Peyer's patch (tissue), 4 donors: ENCODE measurements around the gene TUBD1. TPM values are rescaled to one million over a fixed set of nuclear protein-coding genes. Genes with fewer than 3 reads are reported as not detected.
"Not testable (repeated sequence)": the region's sequence is repeated elsewhere in the genome, so short reads cannot be mapped to it uniquely, and the experiment has no call there.

Source experiments
- DNase-seq, 3 donors: peaks; one replicate each; pipeline ENCODE4 v3.0.0-alpha.2; 2017 to 2019
- H3K27ac ChIP-seq, 4 donors: fragments of 200-600 bp; sonication (generic); one replicate each; pipeline ENCODE4 v1.5.1; 2016 to 2019
- H3K27me3 ChIP-seq, 2 donors: fragments of 200-600 bp; sonication (generic); one replicate each; pipeline ENCODE4 v1.5.1; 2019
- H3K36me3 ChIP-seq, 3 donors: fragments of 200-600 bp; sonication (generic); one replicate each; pipeline ENCODE4 v1.5.1; 2016 to 2019
- H3K4me1 ChIP-seq, 4 donors: fragments of 200-600 bp; sonication (generic); one replicate each; pipeline ENCODE4 v1.5.1; 2016 to 2019
- H3K4me3 ChIP-seq, 4 donors: fragments of 200-600 bp; sonication (generic); 1 replicate in 3 of 4; 2 replicates in 1 of 4; pipeline ENCODE4 v1.5.1; 2016 to 2019; ENCODE audit warnings: mild to moderate bottlenecking in 1 of 4
- H3K9me3 ChIP-seq, 4 donors: fragments of 200-600 bp; sonication (generic); one replicate each; pipeline ENCODE4 v1.5.1; 2016 to 2019; ENCODE audit warnings: mild to moderate bottlenecking in 1 of 4
- POLR2A ChIP-seq, 2 donors: fragments of 450-650 bp; IDR thresholded peaks; one replicate each; pipeline ENCODE4 v1.5.1; 2017; ENCODE audit warnings: antibody characterized with exemption in 2 of 2, mild to moderate bottlenecking in 2 of 2, moderate library complexity in 2 of 2
- total RNA-seq, 4 donors: library from RNA; depleted of rRNA; stranded (reverse); fragments of >200 nt; gene quantifications; one replicate each; pipeline ENCODE4 v1.1.0, GENCODE V29; 2016
- TF ChIP-seq, protein P1 (sequence below), 6 experiments: fragments of 450-650 bp in 4 of 6; fragments of 200-600 bp in 2 of 6; sonication (generic) in 1 of 6; IDR thresholded peaks; one replicate each; pipeline ENCODE4 v1.5.1; 2017 to 2019; ENCODE audit warnings: antibody characterized with exemption in 6 of 6, mild to moderate bottlenecking in 3 of 6, moderate library complexity in 1 of 6

Gene TUBD1
- total RNA-seq, 4 donors from 2014 or later = 8.4 to 12.2 (median 9.5) TPM

DNA sequence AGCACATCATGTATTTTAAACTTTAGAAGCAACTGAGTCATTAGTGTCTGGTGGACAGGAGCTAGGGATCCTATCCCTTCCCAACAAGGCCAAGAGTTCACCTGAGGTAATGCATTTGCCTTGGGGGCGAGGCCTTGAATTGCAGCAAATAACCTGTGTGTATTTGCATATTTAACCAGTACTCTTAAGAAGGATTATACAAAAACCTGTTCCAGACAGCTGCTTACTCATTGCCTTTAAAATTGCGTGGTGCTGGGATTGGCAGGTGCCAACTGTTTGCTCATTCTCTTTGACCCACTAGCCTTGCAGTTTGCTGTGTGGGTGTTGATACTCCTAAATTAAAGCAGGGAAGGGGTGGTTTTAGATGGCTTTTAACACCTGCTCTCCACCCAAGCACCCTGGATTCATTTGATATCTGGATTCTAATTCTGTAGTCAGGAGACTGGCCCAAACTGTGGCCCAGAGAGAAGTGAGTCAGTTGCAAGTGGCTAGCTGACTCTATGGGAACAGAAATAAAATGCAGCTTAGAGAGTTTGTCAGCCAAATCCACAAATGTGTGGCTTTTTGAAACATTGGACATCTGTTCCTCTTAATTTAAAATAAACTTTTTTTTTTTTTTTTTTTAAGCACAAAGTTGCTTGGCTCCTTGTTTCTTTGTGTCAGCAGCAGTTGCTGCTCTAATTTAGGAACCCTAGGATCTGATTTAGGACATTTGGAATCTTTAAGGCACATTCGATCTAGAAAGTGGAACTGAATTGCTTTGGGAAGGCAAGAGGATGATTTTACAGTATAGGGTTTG lies 46.9 kb downstream of the TUBD1 start:
- Histone ChIP-seq H3K4me3 (no peak overlapping the region), H3K36me3 (peaks cover 0 to 3% (median 0%) of the 10 kb centered on the region in 3 donors), H3K27ac (peak overlapping the region; percentile 77 to 94 (median 86)), H3K27me3 (no peaks in the 10 kb centered on the region), H3K4me1 (peaks cover 17 to 69% (median 36%) of the 10 kb centered on the region in 4 donors), H3K9me3 (no peaks in the 10 kb centered on the region)
- TF ChIP-seq POLR2A (IDR thresholded peaks at IDR 0.05) = peak; percentile 25 to 32
- TF ChIP-seq, protein P1, sequence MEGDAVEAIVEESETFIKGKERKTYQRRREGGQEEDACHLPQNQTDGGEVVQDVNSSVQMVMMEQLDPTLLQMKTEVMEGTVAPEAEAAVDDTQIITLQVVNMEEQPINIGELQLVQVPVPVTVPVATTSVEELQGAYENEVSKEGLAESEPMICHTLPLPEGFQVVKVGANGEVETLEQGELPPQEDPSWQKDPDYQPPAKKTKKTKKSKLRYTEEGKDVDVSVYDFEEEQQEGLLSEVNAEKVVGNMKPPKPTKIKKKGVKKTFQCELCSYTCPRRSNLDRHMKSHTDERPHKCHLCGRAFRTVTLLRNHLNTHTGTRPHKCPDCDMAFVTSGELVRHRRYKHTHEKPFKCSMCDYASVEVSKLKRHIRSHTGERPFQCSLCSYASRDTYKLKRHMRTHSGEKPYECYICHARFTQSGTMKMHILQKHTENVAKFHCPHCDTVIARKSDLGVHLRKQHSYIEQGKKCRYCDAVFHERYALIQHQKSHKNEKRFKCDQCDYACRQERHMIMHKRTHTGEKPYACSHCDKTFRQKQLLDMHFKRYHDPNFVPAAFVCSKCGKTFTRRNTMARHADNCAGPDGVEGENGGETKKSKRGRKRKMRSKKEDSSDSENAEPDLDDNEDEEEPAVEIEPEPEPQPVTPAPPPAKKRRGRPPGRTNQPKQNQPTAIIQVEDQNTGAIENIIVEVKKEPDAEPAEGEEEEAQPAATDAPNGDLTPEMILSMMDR (IDR thresholded peaks at IDR 0.05) = peak in 3 of 6 experiments; percentile 20 to 26 (median 22)
- DNase-seq = peak in 1 of 3 donors; percentile 81

DNA sequence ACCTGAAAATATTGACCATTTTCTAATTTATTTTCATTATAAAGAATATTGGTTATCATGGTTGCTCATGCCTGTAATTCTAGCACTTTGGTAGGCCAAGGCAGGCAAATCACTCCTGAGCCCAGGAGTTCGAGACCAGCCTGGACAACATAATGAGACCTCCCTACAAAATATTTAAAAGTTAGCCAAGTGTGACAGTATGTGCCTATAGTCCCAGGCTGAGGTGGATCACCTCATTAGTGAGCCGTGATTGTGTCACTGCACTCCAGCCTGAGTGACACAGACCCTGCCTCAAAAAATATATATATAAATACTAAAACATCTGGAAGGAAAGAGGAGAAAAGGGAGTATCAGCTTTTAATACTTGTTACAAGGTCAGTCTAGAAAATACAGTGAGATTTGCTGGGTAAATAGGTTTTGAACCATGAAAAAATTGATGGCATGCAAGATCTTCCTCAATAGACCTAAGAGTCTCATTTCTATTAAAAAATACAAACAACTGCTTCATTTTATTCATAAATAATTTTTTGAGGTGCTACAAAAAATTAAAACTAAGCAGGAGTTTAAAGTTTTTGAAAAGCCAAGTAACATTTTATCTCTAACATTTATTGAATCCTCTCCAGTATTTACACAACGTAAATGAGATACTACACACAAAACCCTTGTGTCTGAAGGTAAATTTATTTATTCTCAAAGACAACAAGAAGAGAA lies 47.7 kb downstream of the TUBD1 start:
- H3K4me3 ChIP-seq = no peak overlapping the region
- peak in 1 of 3 donors; percentile 42 for DNase-seq
- TF ChIP-seq, protein P1 (IDR thresholded peaks at IDR 0.05) = no peak
- peak; percentile 12 to 13 for TF ChIP-seq POLR2A (IDR thresholded peaks at IDR 0.05)
- H3K4me1 ChIP-seq = peaks cover 17 to 69% (median 39%) of the 10 kb centered on the region in 4 donors
- peaks cover 0 to 11% (median 0%) of the 10 kb centered on the region in 3 donors for H3K36me3 ChIP-seq
- H3K27me3 ChIP-seq = no peaks in the 10 kb centered on the region
- H3K27ac ChIP-seq = peak overlapping the region; percentile 77 to 94 (median 86)
- H3K9me3 ChIP-seq = no peaks in the 10 kb centered on the region

DNA sequence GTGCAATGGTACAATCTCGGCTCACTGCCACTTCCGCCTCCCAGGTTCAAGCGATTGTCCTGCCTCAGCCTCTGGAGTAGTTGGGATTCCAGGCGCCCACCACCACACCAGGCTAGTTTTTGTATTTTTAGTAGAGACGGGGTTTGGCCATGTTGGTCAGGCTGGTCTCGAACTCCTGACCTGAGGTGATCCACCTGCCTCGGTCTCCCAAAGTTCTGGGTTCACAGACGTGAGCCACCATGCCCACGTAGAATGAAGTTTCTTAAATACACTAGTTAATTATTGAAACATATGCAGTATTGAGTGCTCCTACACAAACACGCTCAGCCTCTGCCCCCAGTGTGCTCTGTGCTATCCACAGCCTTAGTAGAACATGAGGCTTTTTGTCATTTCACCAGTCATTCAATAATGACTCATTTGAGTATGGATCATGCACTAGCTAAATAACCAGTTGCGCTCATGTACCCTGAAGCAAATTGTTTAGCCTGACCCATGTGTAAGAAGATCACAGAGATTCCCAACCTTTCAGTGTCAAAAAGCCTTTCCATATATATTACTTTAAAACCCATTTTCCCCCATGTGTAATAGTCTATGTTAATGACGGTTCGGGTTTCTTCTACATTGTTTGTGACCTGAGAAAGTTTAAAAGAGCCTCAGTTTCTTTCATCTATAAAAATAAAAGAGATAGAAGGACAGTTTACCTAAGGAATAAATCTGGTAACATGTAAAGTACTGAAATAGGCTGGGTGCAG lies 49.7 kb downstream of the TUBD1 start:
- peaks cover 0 to 20% (median 0%) of the 10 kb centered on the region in 3 donors for H3K36me3 ChIP-seq
- H3K27ac ChIP-seq = peak overlapping the region; percentile 78 to 96 (median 90)
- DNase-seq = peak in 2 of 3 donors; percentile 73 to 82
- peak overlapping the region in 3 of 4 donors; percentile 5 to 69 (median 22) for H3K4me3 ChIP-seq
- H3K9me3 ChIP-seq = no peaks in the 10 kb centered on the region
- peaks cover 8 to 54% (median 35%) of the 10 kb centered on the region in 4 donors for H3K4me1 ChIP-seq
- H3K27me3 ChIP-seq = no peaks in the 10 kb centered on the region
- TF ChIP-seq POLR2A (IDR thresholded peaks at IDR 0.05) = peak; percentile 68 to 83
- TF ChIP-seq, protein P1 (IDR thresholded peaks at IDR 0.05) = peak in 1 of 6 experiments; percentile 2

DNA sequence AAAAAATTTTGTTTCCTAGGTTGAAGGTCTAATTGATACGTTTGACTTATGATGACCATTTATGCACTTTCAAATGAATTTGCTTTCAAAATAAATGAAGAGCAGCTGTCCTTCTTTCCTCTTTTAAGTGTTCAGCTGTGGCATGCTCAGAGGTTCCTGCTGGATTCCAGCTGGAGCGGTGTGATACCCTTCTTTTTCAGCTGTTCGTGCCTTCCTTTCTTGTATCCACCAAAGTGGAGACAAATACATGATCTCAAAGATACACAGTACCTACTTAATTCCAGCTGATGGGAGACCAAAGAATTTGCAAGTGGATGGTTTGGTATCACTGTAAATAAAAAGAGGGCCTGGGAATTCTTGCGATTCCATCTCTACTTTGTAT lies 50.9 kb downstream of the TUBD1 start:
- not testable (repeated sequence) for H3K9me3 ChIP-seq, H3K27me3 ChIP-seq
- peaks cover 0 to 20% (median 0%) of the 10 kb centered on the region in 3 donors for H3K36me3 ChIP-seq
- peak overlapping the region; percentile 78 to 96 (median 90) for H3K27ac ChIP-seq
- DNase-seq = peak in 1 of 3 donors; percentile 42
- peaks cover 8 to 50% (median 28%) of the 10 kb centered on the region in 4 donors for H3K4me1 ChIP-seq
- H3K4me3 ChIP-seq = peak overlapping the region in 3 of 4 donors; percentile 22 to 74 (median 69)

DNA sequence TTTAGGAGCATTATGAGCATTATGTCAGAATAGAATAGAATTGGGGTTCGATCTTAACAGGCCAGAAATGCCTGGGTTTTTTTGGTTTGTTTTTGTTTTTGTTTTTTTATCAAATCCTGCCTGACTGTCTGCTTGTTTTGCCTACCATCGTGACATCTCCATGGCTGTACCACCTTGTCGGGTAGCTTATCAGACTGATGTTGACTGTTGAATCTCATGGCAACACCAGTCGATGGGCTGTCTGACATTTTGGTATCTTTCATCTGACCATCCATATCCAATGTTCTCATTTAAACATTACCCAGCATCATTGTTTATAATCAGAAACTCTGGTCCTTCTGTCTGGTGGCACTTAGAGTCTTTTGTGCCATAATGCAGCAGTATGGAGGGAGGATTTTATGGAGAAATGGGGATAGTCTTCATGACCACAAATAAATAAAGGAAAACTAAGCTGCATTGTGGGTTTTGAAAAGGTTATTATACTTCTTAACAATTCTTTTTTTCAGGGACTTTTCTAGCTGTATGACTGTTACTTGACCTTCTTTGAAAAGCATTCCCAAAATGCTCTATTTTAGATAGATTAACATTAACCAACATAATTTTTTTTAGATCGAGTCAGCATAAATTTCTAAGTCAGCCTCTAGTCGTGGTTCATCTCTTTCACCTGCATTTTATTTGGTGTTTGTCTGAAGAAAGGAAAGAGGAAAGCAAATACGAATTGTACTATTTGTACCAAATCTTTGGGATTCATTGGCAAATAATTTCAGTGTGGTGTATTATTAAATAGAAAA lies 51.5 kb downstream of the TUBD1 start:
- Histone ChIP-seq H3K27ac (peak overlapping the region; percentile 78 to 96 (median 90)), H3K36me3 (peaks cover 0 to 20% (median 0%) of the 10 kb centered on the region in 3 donors), H3K4me1 (peaks cover 6 to 48% (median 26%) of the 10 kb centered on the region in 4 donors), H3K4me3 (peak overlapping the region; percentile 26 to 74 (median 58))
- H3K27me3 ChIP-seq, H3K9me3 ChIP-seq: not testable (repeated sequence)
- DNase-seq = peak in 1 of 3 donors; percentile 47
